HG03354 (cell line): ENCODE results near the gene STIM1.

Source experiments
- ATAC-seq: cut with Tn5 transposase; IDR thresholded peaks from one replicate; pipeline ENCODE4 v1.9.1; 2021; ENCODE audit warnings: mild to moderate bottlenecking; ENCODE audit not compliant: unreplicated experiment, poor library complexity, severe bottlenecking

The STIM1 gene

DNA sequence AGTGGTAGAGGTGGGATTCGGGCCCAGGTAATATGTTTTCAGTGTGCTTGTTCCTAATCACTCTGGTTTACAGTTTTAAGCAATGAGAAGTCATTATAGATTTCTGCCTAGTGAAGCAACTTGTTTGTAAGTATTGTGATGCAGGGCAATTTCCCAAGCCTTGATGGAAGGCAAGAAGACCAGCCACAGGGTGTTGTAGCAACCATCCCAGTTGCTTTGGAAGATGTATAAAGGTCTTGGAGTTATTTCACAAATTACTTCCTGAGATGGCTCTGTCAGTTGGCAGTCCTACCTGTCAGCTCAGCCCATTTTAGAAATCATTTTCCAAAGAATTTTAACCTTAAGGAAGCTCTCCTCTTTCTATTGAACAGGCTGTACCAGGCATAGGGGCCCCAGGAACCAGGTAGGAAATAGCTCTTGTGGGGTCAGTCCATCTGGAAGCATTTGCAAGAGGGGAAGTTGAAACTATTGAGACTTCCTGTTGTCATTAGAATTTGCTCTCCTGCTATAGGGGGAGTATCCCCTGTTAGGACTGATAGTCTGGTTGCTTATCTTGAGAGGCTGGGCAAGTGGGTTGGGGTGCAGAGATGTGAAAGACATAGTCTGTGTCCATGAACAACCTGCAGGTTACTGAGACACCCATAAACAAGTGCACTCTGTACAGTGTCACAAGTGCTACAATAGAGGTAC is 47.9 kb downstream of the STIM1 start:
- peak; percentile 60 for ATAC-seq

DNA sequence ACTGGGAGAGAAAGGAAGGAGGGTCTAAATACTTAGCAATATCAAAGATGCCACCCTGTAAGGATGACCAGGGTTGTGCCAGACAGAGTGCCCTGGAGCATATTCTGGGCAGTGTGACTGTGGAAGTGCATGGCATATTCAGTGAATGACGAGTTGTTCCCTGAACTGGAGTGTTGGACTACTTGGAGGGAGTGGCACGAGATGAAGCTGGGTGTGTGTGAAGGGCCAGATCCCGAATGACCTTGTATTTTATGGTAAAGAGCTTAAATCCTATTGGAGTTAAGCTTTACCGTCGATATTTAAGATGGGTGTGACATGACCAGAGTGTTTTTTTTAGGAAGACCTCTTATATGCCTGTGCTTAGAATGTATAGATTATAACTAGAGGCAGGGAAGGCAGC is 48.8 kb downstream of the STIM1 start:
- no peak for ATAC-seq

DNA sequence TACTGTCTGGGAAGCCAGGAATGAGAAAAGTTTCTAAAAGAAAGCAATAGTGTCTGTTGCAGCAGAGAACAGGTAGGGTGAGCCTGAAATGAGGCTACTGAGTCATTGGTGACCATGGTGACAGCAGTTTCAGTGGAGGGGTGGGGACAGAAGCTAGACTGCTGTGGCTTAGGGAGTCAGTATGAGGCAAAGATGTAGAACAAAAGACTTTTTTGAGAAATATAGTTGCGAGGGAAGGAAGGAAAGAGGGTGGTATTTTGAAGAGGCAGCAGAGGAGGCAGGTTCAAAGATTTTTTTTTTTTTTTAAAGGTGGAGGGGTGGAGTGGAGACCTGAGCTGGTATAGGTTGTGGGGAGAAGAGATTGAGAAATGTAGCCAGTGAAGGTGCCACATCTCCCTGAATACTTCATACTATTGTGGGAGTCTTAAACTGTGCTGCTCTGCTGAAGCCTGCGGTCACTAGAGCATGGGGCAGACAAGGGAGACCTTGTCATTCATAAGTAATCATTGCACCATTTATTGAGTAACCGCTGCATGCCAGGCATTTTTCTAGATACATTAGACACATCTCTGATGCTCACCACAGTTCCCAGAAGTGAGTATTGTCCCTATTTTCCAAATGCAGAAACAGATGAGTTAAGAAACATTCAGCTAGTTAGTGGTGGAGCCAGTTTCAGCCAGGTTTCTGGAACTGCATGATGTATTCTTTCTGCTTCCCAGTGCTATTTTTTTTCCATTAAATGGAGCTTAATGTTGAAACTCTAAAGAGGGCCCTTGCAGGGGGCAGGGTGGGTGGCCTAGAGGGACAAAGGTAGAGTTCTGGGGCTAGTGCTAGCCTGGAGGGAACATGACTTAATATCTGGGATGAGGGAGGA is 49.9 kb downstream of the STIM1 start:
- ATAC-seq = peak; percentile 88

DNA sequence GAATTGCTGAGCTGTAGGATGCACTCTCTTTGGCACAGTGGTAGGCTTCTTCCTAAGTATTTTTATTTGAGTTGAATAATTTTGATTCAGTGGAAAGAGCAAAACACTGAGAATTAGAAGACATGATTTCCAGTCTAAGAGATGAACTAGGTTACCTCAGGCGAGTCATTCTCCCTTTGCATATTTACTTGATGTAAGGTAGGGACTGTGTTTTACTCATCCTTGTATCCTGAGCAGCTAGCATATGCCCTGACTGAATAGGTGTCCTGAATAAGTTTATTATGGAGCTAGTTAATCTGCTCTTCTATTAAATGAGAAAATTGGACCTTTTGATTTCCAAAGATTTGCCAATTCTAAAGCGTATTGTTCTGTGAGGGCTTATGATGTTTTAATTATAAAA is 50.7 kb downstream of the STIM1 start:
- no peak for ATAC-seq

DNA sequence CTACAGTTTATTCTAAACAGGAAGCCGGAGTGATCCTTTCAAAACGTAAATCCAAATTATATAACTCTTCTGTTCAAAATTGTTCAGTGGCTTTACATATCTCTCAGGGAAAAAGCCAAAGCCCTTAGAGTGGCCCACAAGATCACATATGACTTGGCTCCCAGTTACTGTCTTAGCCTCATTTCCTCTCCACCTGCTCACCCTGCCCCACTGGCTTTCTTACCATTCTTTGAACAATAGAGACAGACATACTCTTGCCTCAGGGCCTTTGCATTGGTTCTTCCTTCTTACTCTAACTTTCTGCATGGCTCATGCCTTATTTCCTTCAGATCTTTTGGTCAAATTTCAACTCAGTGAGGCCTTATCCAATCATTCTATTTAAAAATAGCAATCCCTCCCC is 52.1 kb downstream of the STIM1 start:
- ATAC-seq = no peak

DNA sequence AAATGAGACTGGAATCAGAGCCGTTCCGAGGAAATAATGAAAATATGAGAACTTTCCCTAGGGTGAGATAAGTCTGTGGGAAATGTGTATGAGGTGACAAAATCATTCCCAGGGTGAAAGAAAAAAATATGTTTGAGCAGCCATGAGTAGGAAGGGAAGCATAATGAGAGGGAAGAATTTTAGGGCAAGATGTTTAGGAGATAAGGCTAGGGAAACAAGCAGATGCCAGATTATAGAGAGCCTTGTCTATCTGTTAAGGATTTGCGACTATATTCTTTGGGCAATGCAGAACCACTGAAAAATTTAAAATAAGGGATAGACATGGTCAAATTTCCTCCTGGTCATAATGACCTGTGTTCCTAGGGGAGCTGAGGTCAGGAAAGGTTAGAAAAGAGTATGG is 54.4 kb downstream of the STIM1 start:
- ATAC-seq = no peak

DNA sequence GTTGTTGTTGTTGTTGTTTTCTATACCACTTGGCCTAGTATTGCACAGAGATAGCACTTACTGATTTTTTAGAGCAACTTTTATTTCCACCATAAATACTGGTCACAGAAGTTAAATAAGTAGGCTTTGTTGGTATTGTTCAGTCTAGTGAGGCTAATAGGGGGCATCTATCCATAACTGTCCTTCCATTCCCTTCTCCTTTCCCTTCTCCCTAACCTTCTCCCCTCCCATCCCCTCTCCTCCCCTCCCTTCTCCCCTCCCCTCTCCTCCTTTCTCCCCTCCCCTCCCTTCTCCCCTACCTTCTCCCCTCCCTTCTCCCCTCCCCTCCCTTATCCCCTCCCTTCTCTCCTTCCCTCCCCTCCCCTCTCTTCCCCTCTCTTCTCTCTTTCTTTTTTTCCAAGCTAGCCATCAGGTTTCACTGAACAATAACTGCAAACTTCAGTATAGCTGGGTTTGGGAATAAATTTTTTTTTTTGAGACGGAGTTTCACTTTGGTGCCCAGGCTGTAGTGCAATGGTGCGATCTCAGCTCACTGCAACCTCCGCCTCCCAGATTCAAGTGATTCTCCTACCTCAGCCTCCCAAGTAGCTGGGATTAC is 56.5 kb downstream of the STIM1 start:
- no peak for ATAC-seq

DNA sequence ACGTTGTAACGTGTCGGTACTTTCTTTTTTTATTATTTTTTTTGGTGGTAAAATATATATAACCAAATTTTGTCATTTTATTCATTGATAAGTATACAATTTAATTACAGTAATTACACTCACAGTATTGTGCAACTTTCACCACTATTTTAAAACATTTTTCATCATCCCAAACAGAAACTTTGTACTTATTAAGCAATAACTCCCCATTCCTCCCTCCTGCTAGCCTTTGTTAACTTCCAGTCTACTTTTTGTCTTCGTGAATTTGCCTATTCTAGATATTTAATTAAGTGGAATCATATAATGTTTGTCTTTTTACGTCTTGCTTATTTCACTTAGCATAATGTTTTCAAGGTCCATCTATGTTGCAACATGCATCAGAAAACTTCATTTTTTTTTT is 58.5 kb downstream of the STIM1 start:
- no peak for ATAC-seq

DNA sequence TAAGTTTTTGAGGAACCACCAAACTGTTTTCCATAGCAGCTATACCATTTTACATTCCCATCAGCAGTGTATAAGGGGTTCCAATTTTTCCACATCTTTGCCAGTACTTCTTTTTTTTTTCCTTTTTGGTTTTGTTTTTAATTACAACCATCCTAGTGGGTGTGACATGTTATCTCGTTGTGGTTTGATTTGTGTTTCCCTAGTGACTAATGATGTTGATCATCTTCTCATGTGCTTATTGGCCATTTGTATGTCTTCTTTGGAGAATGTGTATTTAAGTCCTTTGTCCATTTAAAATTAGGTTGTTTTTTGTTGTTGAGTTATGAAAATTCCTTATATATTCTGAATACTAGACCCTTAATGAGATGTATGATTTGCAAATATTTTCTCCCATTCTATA is 59.3 kb downstream of the STIM1 start:
- ATAC-seq = no peak

DNA sequence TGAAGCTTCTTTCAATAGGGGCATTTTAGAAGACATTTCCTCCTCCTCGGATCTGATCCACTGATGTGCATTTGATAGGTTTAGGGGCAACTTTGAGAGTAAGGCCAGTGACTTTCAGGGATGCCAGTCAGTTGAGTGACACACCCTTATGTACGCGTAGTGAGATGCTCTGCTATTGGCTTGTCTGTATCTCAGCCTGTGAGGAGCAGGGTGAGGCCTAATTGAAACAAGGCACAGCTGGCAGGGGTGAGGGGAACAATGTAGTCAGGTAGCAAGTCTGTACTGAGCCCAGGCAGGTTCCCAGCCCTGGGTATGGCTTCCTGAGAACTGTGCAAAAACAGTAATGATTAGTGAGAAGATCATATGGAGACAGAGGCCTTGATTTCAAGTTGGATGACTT is 61.5 kb downstream of the STIM1 start:
- ATAC-seq = no peak

DNA sequence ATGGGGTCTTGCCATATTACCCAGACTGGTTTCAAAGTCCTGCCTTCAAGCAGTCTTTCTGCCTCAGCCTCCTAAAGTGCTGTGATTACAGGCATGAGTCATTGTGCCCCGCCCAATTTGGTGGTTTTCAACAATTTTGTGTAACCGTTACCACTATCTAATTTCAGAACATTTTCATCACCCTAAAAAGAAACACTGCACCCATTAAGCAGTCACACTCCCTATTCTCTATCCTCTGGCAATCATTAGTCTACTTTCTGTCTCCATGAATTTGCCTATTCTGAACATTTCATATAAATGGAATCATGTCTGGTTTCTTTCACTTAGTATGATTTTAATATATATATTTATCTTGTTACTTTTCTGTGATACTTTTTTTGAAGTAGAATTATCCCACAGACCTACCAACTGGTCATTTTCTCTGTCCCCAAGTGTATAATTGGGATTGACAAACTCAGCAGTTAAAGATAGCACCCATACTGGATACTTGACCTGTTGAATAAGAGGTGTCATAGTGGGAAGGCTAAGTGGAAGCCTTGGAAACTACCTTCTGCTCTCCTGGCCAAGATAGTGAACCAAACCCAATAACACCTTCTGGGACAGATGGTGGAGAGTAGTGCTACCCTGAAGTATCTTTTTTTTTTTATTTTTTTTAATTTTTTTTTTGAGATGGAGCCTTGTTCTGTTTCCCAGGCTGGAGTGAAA is 64.8 kb downstream of the STIM1 start:
- peak; percentile 56 for ATAC-seq

DNA sequence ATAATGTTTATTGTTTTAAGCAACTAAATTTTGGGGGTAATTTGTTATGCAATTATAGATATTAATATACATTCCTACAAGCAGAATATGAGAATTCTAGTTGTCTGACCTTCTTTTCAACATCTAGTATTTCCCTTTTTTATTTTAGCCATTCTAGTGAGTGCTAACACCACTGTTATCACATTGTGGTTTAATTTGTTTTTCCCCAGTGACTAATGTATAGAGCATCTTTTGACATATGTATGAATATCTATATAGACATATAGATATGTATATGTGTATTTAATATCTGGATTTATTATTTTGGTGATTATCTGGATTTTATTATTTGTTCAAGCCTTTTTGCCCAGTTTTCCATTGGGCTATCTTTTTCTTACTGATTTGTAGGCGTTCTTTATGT is 66.6 kb downstream of the STIM1 start:
- no peak for ATAC-seq

DNA sequence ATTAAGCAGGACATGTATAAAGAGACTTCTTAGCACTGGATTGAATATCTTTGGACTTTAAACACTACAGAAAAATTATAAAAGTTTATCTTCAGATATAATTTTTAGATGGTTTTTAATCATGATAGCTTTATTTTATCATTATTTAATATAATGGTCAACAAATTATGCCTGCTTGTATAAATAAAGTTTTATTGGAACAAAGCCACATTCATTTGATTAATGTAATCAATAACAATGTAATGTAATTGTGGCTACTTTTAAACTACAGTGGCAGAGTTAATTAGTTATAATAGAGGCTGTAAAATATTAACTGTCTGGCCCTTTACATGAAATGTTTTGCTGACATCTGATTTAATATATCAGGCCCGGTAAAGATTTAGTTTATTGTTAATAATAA is 70.0 kb downstream of the STIM1 start:
- no peak for ATAC-seq

DNA sequence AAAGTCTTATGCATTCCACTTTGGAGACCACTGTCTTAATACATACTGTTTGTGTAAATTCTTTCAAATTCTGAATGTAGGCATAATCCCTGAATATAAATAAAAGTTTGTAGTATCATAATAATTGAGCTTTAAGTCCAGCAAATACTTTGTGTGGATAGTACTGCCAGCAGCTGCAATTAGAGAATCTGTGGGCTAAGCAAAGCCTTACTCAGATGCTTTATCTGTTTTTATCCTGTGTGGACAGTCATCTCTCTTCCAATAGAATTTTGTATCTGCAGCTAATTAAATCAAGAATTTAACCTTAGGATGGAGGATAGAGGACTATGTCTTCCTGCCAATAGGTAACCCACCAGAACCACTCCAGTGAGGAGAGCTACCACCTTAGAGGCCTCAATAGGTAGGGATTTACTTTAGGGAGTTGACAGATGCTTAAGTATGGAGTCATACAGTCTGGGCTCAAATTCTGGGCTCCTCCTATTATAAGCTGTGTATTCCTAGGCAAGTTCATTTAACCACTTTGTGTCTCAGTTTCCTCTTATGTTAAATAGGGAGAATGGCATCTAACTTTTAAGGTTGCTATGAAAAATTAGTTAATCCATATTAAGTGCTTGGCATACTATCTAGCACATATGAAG is 71.1 kb downstream of the STIM1 start:
- ATAC-seq = no peak

DNA sequence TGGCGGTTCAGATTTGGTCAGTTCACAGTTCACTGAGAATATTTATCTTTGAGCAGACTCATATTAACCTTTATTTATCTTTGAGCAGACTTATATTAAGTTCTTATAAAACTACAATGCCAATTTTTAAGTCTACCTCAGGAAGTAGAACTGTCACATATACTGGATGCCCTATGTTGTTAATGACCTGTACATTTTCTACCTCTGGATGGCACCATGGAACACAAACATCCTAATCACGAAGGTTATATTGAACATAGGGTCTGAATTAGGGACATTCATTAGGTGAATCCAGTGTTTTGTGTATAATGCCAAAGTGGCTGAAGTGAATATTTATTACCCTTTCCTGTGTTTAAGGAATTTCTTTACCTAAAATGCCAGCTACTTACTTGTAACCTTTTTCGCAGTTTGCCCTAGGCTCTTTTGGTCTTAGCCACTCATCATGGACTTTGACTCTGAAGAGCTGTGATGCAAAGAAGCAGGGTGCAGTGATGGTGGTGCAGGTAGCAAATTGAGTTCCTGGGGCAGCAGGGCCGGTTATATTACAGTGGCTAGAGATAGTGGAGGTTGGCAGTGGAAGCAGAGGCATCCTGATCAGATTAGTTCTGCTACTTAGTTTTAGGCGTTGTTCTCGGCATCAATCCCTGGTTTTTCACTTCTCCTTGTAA is 71.8 kb downstream of the STIM1 start:
- ATAC-seq = no peak

DNA sequence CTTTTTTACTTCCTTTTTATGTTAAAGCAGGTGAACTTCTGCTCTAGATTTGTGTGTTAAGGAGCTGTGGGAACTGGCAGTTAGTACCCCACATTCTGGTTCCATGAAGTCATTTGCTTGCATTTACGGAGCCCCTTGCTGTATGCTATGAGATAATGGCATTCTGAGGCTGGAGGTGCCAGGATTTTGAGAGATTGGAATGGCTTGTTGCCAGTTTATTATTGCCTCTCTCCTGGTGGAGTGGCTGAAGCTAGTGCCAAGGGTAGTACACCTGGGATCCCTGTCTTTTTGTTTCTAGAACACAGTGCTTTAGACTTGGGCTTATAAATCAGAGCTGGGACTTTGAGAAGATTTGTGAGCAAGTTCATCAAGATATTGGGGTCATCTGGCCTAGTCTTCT is 73.8 kb downstream of the STIM1 start:
- no peak for ATAC-seq

DNA sequence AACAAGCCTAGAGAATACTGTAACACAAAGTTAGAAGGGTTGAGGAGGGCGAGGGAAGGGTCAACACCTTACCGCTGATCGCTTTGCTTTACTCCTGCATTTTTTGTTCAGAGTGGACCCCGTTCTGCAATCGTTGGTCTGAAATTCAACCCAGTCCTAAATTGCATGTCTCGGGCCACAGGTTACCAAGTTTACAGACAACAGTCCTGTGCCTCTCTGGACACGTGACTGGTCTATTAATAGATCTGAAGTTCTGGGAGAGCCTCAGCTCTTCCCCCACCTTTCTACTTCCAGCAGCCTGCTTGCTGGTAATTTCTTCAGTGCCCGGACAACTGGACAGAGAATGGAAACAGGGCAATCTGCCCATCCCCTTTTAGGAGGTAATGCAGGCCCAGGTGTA is 74.2 kb downstream of the STIM1 start:
- no peak for ATAC-seq

DNA sequence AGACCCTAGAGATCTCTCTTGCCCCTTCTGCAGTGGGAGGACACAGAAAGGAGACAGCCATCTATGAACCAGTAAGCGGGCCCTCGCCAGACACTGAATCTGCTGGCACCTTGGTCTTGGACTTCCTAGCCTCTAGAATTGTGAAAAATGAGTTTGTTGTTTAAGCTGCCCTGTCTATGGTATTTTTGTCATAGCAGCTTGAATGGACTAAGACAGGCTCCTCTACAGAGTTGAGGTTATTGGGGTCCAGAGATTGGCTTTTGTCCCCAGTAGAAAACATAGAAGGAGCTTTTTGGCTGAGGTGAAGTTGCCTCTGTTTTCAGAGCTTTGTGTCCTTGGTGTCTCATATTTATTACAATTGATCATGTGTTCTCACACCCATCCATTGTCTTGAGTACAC is 77.2 kb downstream of the STIM1 start:
- ATAC-seq = no peak

DNA sequence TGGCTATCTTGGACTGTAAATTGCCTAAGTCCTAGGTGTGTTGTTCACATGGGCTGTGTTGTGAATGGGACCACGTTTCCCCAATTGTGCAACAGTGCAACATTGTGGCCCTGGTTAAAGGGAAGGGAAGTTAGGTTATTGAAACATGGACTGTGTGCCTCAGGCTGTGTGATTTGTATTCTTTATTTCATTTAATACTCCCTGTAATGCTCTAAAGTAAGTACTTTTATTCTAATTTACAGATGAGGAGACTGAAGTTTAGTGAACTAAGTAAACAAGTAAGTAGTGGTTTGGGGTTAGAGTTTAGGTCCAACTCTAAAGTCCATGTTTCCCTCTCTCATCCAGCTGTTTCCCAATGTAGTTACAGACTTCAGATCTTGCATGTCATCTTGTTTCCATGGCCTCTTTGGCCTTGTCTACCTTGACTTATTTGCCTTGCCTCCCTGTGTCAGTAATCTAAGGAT is 77.7 kb downstream of the STIM1 start:
- ATAC-seq = no peak
